Neural cell (in vitro differentiated cells): ENCODE results near the gene NUDT12.

Experiments
- CTCF ChIP-seq: fragments of 450-650 bp; IDR thresholded peaks from 2 replicates; pipeline ENCODE4 v1.5.1; 2014; ENCODE audit warnings: antibody characterized with exemption, mild to moderate bottlenecking, moderate library complexity; ENCODE audit not compliant: poor library complexity, severe bottlenecking
- EP300 ChIP-seq: fragments of 450-650 bp; conservative IDR thresholded peaks from 2 replicates; pipeline ENCODE4 v1.6.1; 2014; ENCODE audit warnings: antibody characterized with exemption, mild to moderate bottlenecking, moderate library complexity; ENCODE audit not compliant: poor library complexity, severe bottlenecking
- EZH2 ChIP-seq: fragments of 200-600, 300-800 bp; shearing (Covaris generic), sonication (generic); IDR thresholded peaks from 2 replicates; pipeline ENCODE4 v1.6.1; 2014; ENCODE audit warnings: antibody characterized with exemption, low read length, borderline replicate concordance, mild to moderate bottlenecking; ENCODE audit not compliant: insufficient read depth, poor library complexity, severe bottlenecking
- POLR2AphosphoS5 ChIP-seq: IDR thresholded peaks from 2 replicates; pipeline ENCODE4 v1.6.1; 2012
- REST ChIP-seq: IDR thresholded peaks from 2 replicates; pipeline ENCODE4 v1.6.1; 2012; ENCODE audit warnings: borderline replicate concordance

- TF ChIP-seq EZH2: no peak
- TF ChIP-seq CTCF: no peak
- no peak for TF ChIP-seq EP300
- TF ChIP-seq REST: no peak
- TF ChIP-seq POLR2AphosphoS5: no peak
Observed at GRCh38 chr5:103514371-103514770, 48.2 kb downstream of the NUDT12 start.
